Nephron progenitor cell (in vitro differentiated cells): ENCODE results near the gene KRTAP12-1.
"Not testable (repeated sequence)": the region's sequence is repeated elsewhere in the genome, so short reads cannot be mapped to it uniquely, and the experiment has no call there.

Experiments
- DNase-seq: peaks from one replicate; pipeline ENCODE4 v3.0.0; 2021
- H3K27ac Mint-ChIP-seq: 2 replicates; pipeline ENCODE4 v1.8.0; 2021; ENCODE audit warnings: mild to moderate bottlenecking, moderate library complexity, mixed read lengths
- H3K27me3 Mint-ChIP-seq: 2 replicates; pipeline ENCODE4 v1.8.0; 2021; ENCODE audit warnings: mild to moderate bottlenecking, low read depth, mixed read lengths; ENCODE audit not compliant: poor library complexity
- H3K36me3 Mint-ChIP-seq: 2 replicates; pipeline ENCODE4 v1.8.0; 2021; ENCODE audit warnings: low read depth, mixed read lengths
- H3K4me1 Mint-ChIP-seq: 2 replicates; pipeline ENCODE4 v1.8.0; 2021; ENCODE audit warnings: mixed read lengths
- H3K4me3 Mint-ChIP-seq: 2 replicates; pipeline ENCODE4 v1.8.0; 2021; ENCODE audit warnings: mild to moderate bottlenecking, moderate library complexity, mixed read lengths
- H3K9me3 Mint-ChIP-seq: 2 replicates; pipeline ENCODE4 v1.8.0; 2021; ENCODE audit warnings: mild to moderate bottlenecking, moderate library complexity, mixed read lengths
- CTCF ChIP-seq: fragments of 200-600 bp; sonication (generic); IDR thresholded peaks from 2 replicates; pipeline ENCODE4 v1.5.0; 2021; ENCODE audit warnings: antibody characterized with exemption

Gene KRTAP12-1

GRCh38 chr21:44644878-44645277 is 37.1 kb downstream of the KRTAP12-1 start:
- DNase-seq: no peak
- H3K27me3 Mint-ChIP-seq: peaks cover 12% of the 10 kb centered on the region
- no peak overlapping the region for H3K4me3 Mint-ChIP-seq
- no peak for TF ChIP-seq CTCF
- peaks cover 19% of the 10 kb centered on the region for H3K4me1 Mint-ChIP-seq
- H3K27ac Mint-ChIP-seq: no peak overlapping the region
- H3K36me3 Mint-ChIP-seq: peaks cover 12% of the 10 kb centered on the region
- peaks cover 66% of the 10 kb centered on the region for H3K9me3 Mint-ChIP-seq

- H3K9me3 Mint-ChIP-seq: peaks cover 68% of the 10 kb centered on the region
- peaks cover 12% of the 10 kb centered on the region for H3K27me3 Mint-ChIP-seq
- H3K4me1 Mint-ChIP-seq: peaks cover 19% of the 10 kb centered on the region
- no peak for TF ChIP-seq CTCF
- H3K4me3 Mint-ChIP-seq: no peak overlapping the region
- peaks cover 12% of the 10 kb centered on the region for H3K36me3 Mint-ChIP-seq
- H3K27ac Mint-ChIP-seq: no peak overlapping the region
- no peak for DNase-seq
Observed at GRCh38 chr21:44643741-44644310, 38.1 kb downstream of the KRTAP12-1 start.

- Mint-ChIP-seq H3K27me3 (peaks cover 6% of the 10 kb centered on the region), H3K4me3 (no peak overlapping the region), H3K36me3 (peaks cover 12% of the 10 kb centered on the region), H3K9me3 (peaks cover 58% of the 10 kb centered on the region), H3K27ac (no peak overlapping the region), H3K4me1 (peaks cover 10% of the 10 kb centered on the region)
- no peak for TF ChIP-seq CTCF
- no peak for DNase-seq
Observed at GRCh38 chr21:44640761-44641160, 41.2 kb downstream of the KRTAP12-1 start.

GRCh38 chr21:44639331-44639655 is 42.7 kb downstream of the KRTAP12-1 start:
- peaks cover 6% of the 10 kb centered on the region for H3K27me3 Mint-ChIP-seq
- H3K4me1 Mint-ChIP-seq: peaks cover 10% of the 10 kb centered on the region
- TF ChIP-seq CTCF: no peak
- H3K27ac Mint-ChIP-seq: no peak overlapping the region
- H3K9me3 Mint-ChIP-seq: peaks cover 49% of the 10 kb centered on the region
- no peak overlapping the region for H3K4me3 Mint-ChIP-seq
- H3K36me3 Mint-ChIP-seq: peaks cover 3% of the 10 kb centered on the region
- no peak for DNase-seq

GRCh38 chr21:44638506-44639330 is 43.2 kb downstream of the KRTAP12-1 start:
- DNase-seq, H3K4me3 Mint-ChIP-seq: not testable (repeated sequence)

GRCh38 chr21:44637851-44638348 is 44.1 kb downstream of the KRTAP12-1 start:
- H3K36me3 Mint-ChIP-seq, H3K4me3 Mint-ChIP-seq, H3K27me3 Mint-ChIP-seq, H3K27ac Mint-ChIP-seq, DNase-seq: not testable (repeated sequence)
- peaks cover 49% of the 10 kb centered on the region for H3K9me3 Mint-ChIP-seq
- peaks cover 10% of the 10 kb centered on the region for H3K4me1 Mint-ChIP-seq

More at GRCh38 chr21:44638506-44639330, 43.2 kb downstream of the KRTAP12-1 start:
- not testable (repeated sequence) for H3K27ac Mint-ChIP-seq, H3K36me3 Mint-ChIP-seq, H3K27me3 Mint-ChIP-seq
- Mint-ChIP-seq H3K4me1 (peaks cover 10% of the 10 kb centered on the region), H3K9me3 (peaks cover 49% of the 10 kb centered on the region)
